GM12864 (cell line): ENCODE data around the gene NDUFB7.

Source experiments
- DNase-seq: peaks from one replicate; pipeline ENCODE4 v3.0.0-alpha.2; 2011; ENCODE audit warnings: low read depth
- H3K4me3 ChIP-seq: 2 replicates; pipeline ENCODE4 v1.5.1; 2011; ENCODE audit warnings: mild to moderate bottlenecking, low read depth, low read length, control low read depth
- CTCF ChIP-seq: IDR thresholded peaks from 2 replicates; pipeline ENCODE4 v1.5.1; 2011; ENCODE audit warnings: low read depth, mild to moderate bottlenecking, moderate library complexity, low read length, control low read depth, inconsistent platforms; ENCODE audit errors: missing control alignments

The NDUFB7 gene

GRCh38 chr19:14528419-14529253, 43.2 kb downstream of the NDUFB7 start:
- DNase-seq = no peak
- TF ChIP-seq CTCF = no peak
- H3K4me3 ChIP-seq = peak overlapping the region; percentile 55

GRCh38 chr19:14526423-14526822, 45.4 kb downstream of the NDUFB7 start:
- H3K4me3 ChIP-seq = no peak overlapping the region
- no peak for TF ChIP-seq CTCF
- DNase-seq = no peak

- no peak overlapping the region for H3K4me3 ChIP-seq
- TF ChIP-seq CTCF = no peak
- no peak for DNase-seq
These were observed 46.1 kb downstream of the NDUFB7 start for GRCh38 chr19:14525729-14526128.

- no peak for TF ChIP-seq CTCF
- DNase-seq = no peak
- H3K4me3 ChIP-seq = no peak overlapping the region
These were observed 51.3 kb downstream of the NDUFB7 start for GRCh38 chr19:14520543-14520942.

GRCh38 chr19:14519860-14520407, 51.9 kb downstream of the NDUFB7 start:
- no peak for TF ChIP-seq CTCF
- no peak overlapping the region for H3K4me3 ChIP-seq
- DNase-seq = no peak

GRCh38 chr19:14519245-14519859, 52.5 kb downstream of the NDUFB7 start:
- no peak for TF ChIP-seq CTCF
- DNase-seq = no peak
- H3K4me3 ChIP-seq = no peak overlapping the region
